K562 (cell line): ENCODE measurements around the gene OR10P1. TPM values are rescaled to one million over a fixed set of nuclear protein-coding genes. Genes with fewer than 3 reads are reported as not detected.

Source experiments
- FUS ChIP-seq: fragments of 200-400 bp; formaldehyde crosslinking; optimal IDR thresholded peaks from 2 replicates; pipeline ENCODE3; 2017; ENCODE audit warnings: low read depth, low read length
- GTF2E2 ChIP-seq: fragments of 200-800 bp; sonication (Bioruptor generic); IDR thresholded peaks from 2 replicates; pipeline ENCODE4 v1.6.1; 2016; ENCODE audit warnings: missing genetic modification characterization, missing compliant biosample characterization
- HMGXB4 ChIP-seq: sonication (generic); formaldehyde crosslinking; IDR thresholded peaks from 2 replicates; pipeline ENCODE4 v1.8.1; 2023; ENCODE audit warnings: mild to moderate bottlenecking, missing genetic modification reagents
- MCM7 ChIP-seq, 2 experiments: fragments of 450-650 bp; IDR thresholded peaks; 2 replicates each; pipeline ENCODE4 v1.6.1; 2016 to 2018
- PHF8 ChIP-seq: fragments of 200-600 bp; sonication (generic); IDR thresholded peaks from 2 replicates; pipeline ENCODE4 v1.6.1; 2012; ENCODE audit warnings: mixed run types, mild to moderate bottlenecking, inconsistent platforms, low read length, moderate library complexity, borderline replicate concordance
- RBM15 ChIP-seq: fragments of 200-400 bp; formaldehyde crosslinking; IDR thresholded peaks from 2 replicates; pipeline ENCODE4 v1.6.1; 2018; ENCODE audit warnings: mild to moderate bottlenecking, low read length, moderate library complexity; ENCODE audit not compliant: insufficient read depth
- SIN3B ChIP-seq: fragments of 450-650 bp; IDR thresholded peaks from 2 replicates; pipeline ENCODE4 v1.6.1; 2017; ENCODE audit warnings: low read depth, mild to moderate bottlenecking, moderate library complexity
- SMARCB1 ChIP-seq: IDR thresholded peaks from 2 replicates; pipeline ENCODE4 v1.6.1; 2011; ENCODE audit warnings: improper control_type of control experiment, low read depth; ENCODE audit not compliant: insufficient read length
- TCF7 ChIP-seq: sonication (generic); IDR thresholded peaks from 2 replicates; pipeline ENCODE4 v1.6.1; 2016; ENCODE audit warnings: antibody characterized with exemption, borderline replicate concordance
- ZBTB2 ChIP-seq: fragments of 450-650 bp; IDR thresholded peaks from 2 replicates; pipeline ENCODE4 v1.6.1; 2016; ENCODE audit warnings: antibody characterized with exemption
- polyA plus RNA-seq, 8 experiments: library from polyadenylated mRNA; depleted of rRNA in 4 of 8; stranded (reverse) in 5 of 8; unstranded in 3 of 8; fragments of >200 nt; fragmentation: Nextera tagmentation in 2 of 8; fragmentation: Illumina TruSeq in 1 of 8; extraction: Ambion mirVana in 2 of 8; extraction: Trizol in 1 of 8; gene quantifications; 2 replicates each; pipeline versions ENCODE4 v1.2.1 to v1.2.3, GENCODE V29; 2011 to 2014; ENCODE audit warnings: inconsistent platforms in 1 of 8, missing spikeins in 1 of 8
- total RNA-seq, 7 experiments: library from RNA; depleted of rRNA in 6 of 7; stranded (reverse); fragments of >200 nt in 6 of 7; fragmentation: Illumina TruSeq in 2 of 7; extraction: Trizol in 2 of 7; gene quantifications; 2 replicates each; pipeline versions ENCODE4 v1.2.1 to v1.2.3, GENCODE V29; 2011 to 2021; ENCODE audit warnings: low replicate concordance in 1 of 7

OR10P1 gene
- total and polyA plus RNA-seq, 9 of the 15 experiments (the other 6 are each of a cell fraction or from before 2014, with no cell fraction given): not detected

- TF ChIP-seq ZBTB2 (no peak), SMARCB1 (no peak), MCM7 (IDR thresholded peaks at IDR 0.05) (no peak), SIN3B (no peak), PHF8 (no peak), GTF2E2 (no peak), FUS (no peak), HMGXB4 (no peak), TCF7 (no peak), RBM15 (no peak)
These were observed 5.0 kb upstream of the OR10P1 start (continued) for GRCh38 chr12:55631733-55632132.
